Natural killer cell (primary cell): ENCODE measurements around the gene HMCES. TPM values are rescaled to one million over a fixed set of nuclear protein-coding genes. Genes with fewer than 3 reads are reported as not detected.
A peak's percentile ranks its signal among the peaks of the same experiment; 100 is the strongest.
"Not testable (repeated sequence)": the region's sequence is repeated elsewhere in the genome, so short reads cannot be mapped to it uniquely, and the experiment has no call there.

ENCODE experiments used
- ATAC-seq, 3 donors: fragments of 150-1000 bp in 2 of 3; fragments of 200-7000 bp in 1 of 3; cut with Tn5 transposase; 1 replicate in 1 of 3; 2 replicates in 2 of 3; pipeline ENCODE4 v1.10.0; 2021; ENCODE audit warnings: mild to moderate bottlenecking in 2 of 3, moderate library complexity in 2 of 3
- DNase-seq, 2 donors: peaks; one replicate each; pipeline versions ENCODE4 v3.0.0 to v3.0.0-alpha.2; 2013 to 2021; ENCODE audit warnings: mixed read lengths in 1 of 2
- H3K27ac ChIP-seq: one replicate; pipeline ENCODE4 v1.5.1; 2013; ENCODE audit warnings: mild to moderate bottlenecking, low read length
- H3K27me3 ChIP-seq: one replicate; pipeline ENCODE4 v1.6.1; 2013; ENCODE audit warnings: low read length; ENCODE audit not compliant: control insufficient read depth, insufficient read depth
- H3K36me3 ChIP-seq: one replicate; pipeline ENCODE4 v1.6.1; 2013; ENCODE audit warnings: low read length; ENCODE audit not compliant: control insufficient read depth, insufficient read depth
- H3K4me1 ChIP-seq: one replicate; pipeline ENCODE4 v1.6.1; 2013; ENCODE audit warnings: low read length; ENCODE audit not compliant: control insufficient read depth, insufficient read depth
- H3K4me3 ChIP-seq: one replicate; pipeline ENCODE4 v1.5.1; 2013; ENCODE audit warnings: low read length
- H3K9me3 ChIP-seq: one replicate; pipeline ENCODE4 v1.6.1; 2013; ENCODE audit warnings: low read length; ENCODE audit not compliant: control insufficient read depth, insufficient read depth
- H3K27ac Mint-ChIP-seq, 2 donors: one replicate each; pipeline ENCODE4 v1.8.0; 2022; ENCODE audit warnings: mild to moderate bottlenecking in 2 of 2, mixed read lengths in 2 of 2, moderate library complexity in 1 of 2
- H3K27me3 Mint-ChIP-seq, 2 donors: one replicate each; pipeline ENCODE4 v1.8.0; 2022; ENCODE audit warnings: low read depth in 2 of 2, mixed read lengths in 2 of 2
- H3K36me3 Mint-ChIP-seq: one replicate; pipeline ENCODE4 v1.8.0; 2022; ENCODE audit warnings: mixed read lengths
- H3K4me1 Mint-ChIP-seq, 2 donors: one replicate each; pipeline ENCODE4 v1.8.0; 2022; ENCODE audit warnings: mixed read lengths in 2 of 2
- H3K4me3 Mint-ChIP-seq: one replicate; pipeline ENCODE4 v1.8.0; 2022; ENCODE audit warnings: mild to moderate bottlenecking, moderate library complexity, mixed read lengths
- H3K9me3 Mint-ChIP-seq, 2 donors: one replicate each; pipeline ENCODE4 v1.8.0; 2022; ENCODE audit warnings: mixed read lengths in 2 of 2
- CTCF ChIP-seq: fragments of 200-600 bp; IDR thresholded peaks from one replicate; pipeline ENCODE4 v1.8.0; 2022; ENCODE audit warnings: antibody characterized with exemption
- WGBS: methylation state at CpG from one replicate; pipeline ENCODE4 v1.1.7; 2013; ENCODE audit warnings: missing lambda C conversion rate; ENCODE audit not compliant: insufficient coverage; 5-methylcytosine and 5-hydroxymethylcytosine counted together
- intact Hi-C: fragments of 100-400 bp; cut with micrococcal nuclease; formaldehyde crosslinking; loops from one replicate; pipeline ENCODE4 v1.14.2; 2022
- total RNA-seq, 4 donors: library from RNA; stranded (reverse); fragments of 120-200 nt in 1 of 4; gene quantifications; one replicate each; pipeline versions ENCODE4 v1.2.3 to v1.2.4, GENCODE V29; 2013 to 2022

HMCES gene
- total RNA-seq, 3 donors from 2014 or later (not counting 1 experiment from before 2014, with no cell fraction given) = 37.3 to 42.8 (median 40.9) TPM

DNA sequence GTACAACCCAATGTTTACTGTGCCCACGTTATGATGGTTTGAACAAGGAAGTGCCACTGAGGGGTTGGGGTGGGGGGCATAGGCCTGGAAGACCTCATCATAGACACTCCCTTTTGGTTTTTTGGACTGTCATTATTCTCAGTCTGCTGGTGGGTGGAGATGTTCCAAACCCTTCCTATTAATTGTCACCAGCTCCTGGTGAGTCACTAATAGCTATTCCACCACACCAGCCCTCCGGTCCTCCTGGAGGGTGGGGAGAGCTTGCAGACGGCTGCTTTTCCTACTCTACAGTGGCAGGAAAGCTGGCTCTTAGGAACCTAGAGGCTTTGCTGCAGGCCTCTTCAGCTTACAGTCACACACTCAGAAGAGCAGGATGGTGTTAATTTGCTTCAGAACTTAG is 38.2 kb upstream of the HMCES start:
- H3K27ac ChIP-seq = no peak overlapping the region
- Mint-ChIP-seq H3K27ac (no peak overlapping the region), H3K4me3 (no peak overlapping the region), H3K9me3 (no peaks in the 10 kb centered on the region), H3K4me1 (peaks cover 7 to 8% of the 10 kb centered on the region in 2 donors), H3K27me3 (no peaks in the 10 kb centered on the region), H3K36me3 (no peaks in the 10 kb centered on the region)
- no peak for TF ChIP-seq CTCF
- H3K9me3 ChIP-seq = no peaks in the 10 kb centered on the region
- WGBS = 54% methylated on average over 2 of the region's 3 CpGs
- H3K36me3 ChIP-seq = no peaks in the 10 kb centered on the region
- peaks cover 21% of the 10 kb centered on the region for H3K4me1 ChIP-seq
- H3K4me3 ChIP-seq = no peak overlapping the region
- ATAC-seq (no peak), DNase-seq (no peak)
- H3K27me3 ChIP-seq = no peaks in the 10 kb centered on the region
- intact Hi-C loops = loop anchor here (10.0 kb wide), 1 partner anchor 626 kb away; no protein-coding TSS in a partner anchor

GRCh38 chr3:129245141-129245540 is 33.5 kb upstream of the HMCES start:
- no peak for ATAC-seq
- H3K9me3 Mint-ChIP-seq = no peaks in the 10 kb centered on the region
- DNase-seq = no peak
- intact Hi-C loops = loop anchor here (1.0 to 10.0 kb wide), 4 partner anchors 192 to 630 kb away; no protein-coding TSS in a partner anchor
- H3K4me1 Mint-ChIP-seq = peaks cover 29 to 34% of the 10 kb centered on the region in 2 donors
- H3K36me3 Mint-ChIP-seq = no peaks in the 10 kb centered on the region
- no peak overlapping the region for H3K4me3 Mint-ChIP-seq
- peaks cover 22% of the 10 kb centered on the region for H3K4me1 ChIP-seq
- H3K27ac Mint-ChIP-seq = peak overlapping the region; percentile 45 to 60
- H3K27me3 Mint-ChIP-seq = no peaks in the 10 kb centered on the region
- no peak overlapping the region for H3K4me3 ChIP-seq
- no peaks in the 10 kb centered on the region for H3K27me3 ChIP-seq
- TF ChIP-seq CTCF = no peak
- no peaks in the 10 kb centered on the region for H3K36me3 ChIP-seq
- no peak overlapping the region for H3K27ac ChIP-seq
- H3K9me3 ChIP-seq = no peaks in the 10 kb centered on the region
- 87% methylated on average over 5 of the region's 5 CpGs for WGBS

DNA sequence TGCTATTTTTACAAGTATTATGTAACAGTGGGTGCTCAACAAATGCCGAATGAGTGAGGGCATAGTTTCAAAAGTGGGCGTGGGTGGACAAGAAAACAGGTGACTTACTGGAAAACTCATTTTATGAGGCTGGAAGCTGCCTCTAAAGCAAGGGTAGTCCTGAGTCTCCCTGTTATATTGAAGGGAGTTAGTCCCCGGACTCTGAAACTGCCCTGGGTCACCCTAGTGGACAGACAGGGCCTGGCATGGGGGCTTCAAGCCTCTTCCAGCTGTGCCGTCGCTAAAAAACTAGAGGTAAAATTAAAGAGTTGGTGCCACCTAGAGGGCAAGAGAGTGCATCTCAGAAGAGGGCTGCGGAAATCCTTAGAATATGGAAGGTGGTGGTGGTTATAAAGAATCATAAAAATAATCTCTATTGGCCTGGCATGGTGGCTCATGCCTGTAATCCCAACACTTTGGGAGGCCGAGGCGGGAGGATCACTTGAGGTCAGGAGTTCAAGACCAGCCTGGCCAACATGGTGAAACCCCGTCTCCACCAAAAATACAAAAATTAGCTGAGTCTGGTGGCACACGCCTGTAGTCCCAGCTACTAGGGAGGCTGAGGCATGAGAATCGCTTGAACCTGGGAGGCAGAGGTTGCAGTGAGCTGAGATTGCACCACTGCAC is 32.9 kb upstream of the HMCES start:
- not testable (repeated sequence) for H3K27me3 Mint-ChIP-seq, H3K9me3 ChIP-seq, H3K4me3 ChIP-seq, H3K36me3 ChIP-seq, H3K27ac ChIP-seq, H3K9me3 Mint-ChIP-seq, H3K36me3 Mint-ChIP-seq, H3K27me3 ChIP-seq
- peak; percentile 88 for TF ChIP-seq CTCF
- DNase-seq (peak; percentile 55 to 86), ATAC-seq (peak; percentile 69 to 87 (median 71))
- WGBS = 31% methylated on average over 11 of the region's 11 CpGs
- peak overlapping the region; percentile 45 to 60 for H3K27ac Mint-ChIP-seq
- H3K4me1 ChIP-seq = peaks cover 26% of the 10 kb centered on the region
- intact Hi-C loops = loop anchor here (1.0 to 10.0 kb wide), 4 partner anchors 192 to 631 kb away; no protein-coding TSS in a partner anchor
- peak overlapping the region; percentile 18 for H3K4me3 Mint-ChIP-seq
- H3K4me1 Mint-ChIP-seq = peaks cover 36 to 40% of the 10 kb centered on the region in 2 donors

- intact Hi-C loops = loop anchor here (5.0 to 10.0 kb wide), 2 partner anchors 219 to 632 kb away; no protein-coding TSS in a partner anchor
- no peaks in the 10 kb centered on the region for H3K9me3 ChIP-seq
- Mint-ChIP-seq H3K36me3 (no peaks in the 10 kb centered on the region), H3K9me3 (no peaks in the 10 kb centered on the region), H3K27me3 (no peaks in the 10 kb centered on the region), H3K27ac (no peak overlapping the region), H3K4me1 (peaks cover 36 to 41% of the 10 kb centered on the region in 2 donors), H3K4me3 (peak overlapping the region; percentile 52)
- ATAC-seq = no peak
- H3K27me3 ChIP-seq = no peaks in the 10 kb centered on the region
- TF ChIP-seq CTCF = no peak
- H3K27ac ChIP-seq = no peak overlapping the region
- peaks cover 27% of the 10 kb centered on the region for H3K4me1 ChIP-seq
- no peak overlapping the region for H3K4me3 ChIP-seq
- DNase-seq = no peak
- no peaks in the 10 kb centered on the region for H3K36me3 ChIP-seq
Observed at GRCh38 chr3:129246636-129247035, 32.0 kb upstream of the HMCES start.
